ENCODE data around the gene CLCA2. TPM values are rescaled to one million over a fixed set of nuclear protein-coding genes. Genes with fewer than 3 reads are reported as not detected.
A peak's percentile ranks its signal among the peaks of the same experiment; 100 is the strongest.

Gene CLCA2
- total RNA-seq, 2 donors from 2014 or later, result not detected

DNA sequence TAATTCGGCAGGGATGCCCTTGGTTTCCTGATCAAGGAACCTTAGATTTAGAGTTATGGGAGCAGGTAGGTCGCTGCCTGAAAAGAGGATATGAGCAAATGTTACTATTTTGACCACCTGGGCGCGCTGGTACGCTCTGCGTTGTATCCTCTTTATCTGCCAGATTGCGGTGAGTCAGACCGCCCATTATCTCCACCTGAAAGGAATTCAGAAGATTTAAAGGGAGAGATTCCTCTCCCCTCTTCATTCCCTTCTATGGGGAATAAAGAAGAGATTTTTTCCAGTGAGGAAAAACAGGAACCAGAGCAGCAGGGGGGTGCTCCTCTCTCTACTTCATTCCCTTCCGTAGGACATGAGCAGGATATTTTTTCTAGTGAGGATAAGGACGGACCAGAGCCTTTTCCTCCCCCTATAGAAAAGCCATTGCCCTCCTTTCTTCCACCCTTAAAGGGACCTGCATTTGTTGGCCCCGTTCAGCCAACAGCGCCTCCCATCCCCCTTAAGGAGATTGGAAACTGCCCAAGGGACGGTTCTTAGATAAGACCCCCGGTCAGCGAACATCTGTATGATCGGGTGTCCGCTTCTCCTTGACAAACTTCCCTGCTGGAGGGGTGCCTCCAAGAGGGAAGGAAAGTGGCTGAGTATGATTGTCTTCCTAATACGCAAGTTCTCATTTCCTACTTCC, 78.9 kb downstream of the CLCA2 start:
- H3K4me3 Mint-ChIP-seq, result peak overlapping the region; percentile 82
- H3K27me3 Mint-ChIP-seq, result peaks cover 4% of the 10 kb centered on the region
- no peaks in the 10 kb centered on the region for H3K9me3 Mint-ChIP-seq
- H3K36me3 Mint-ChIP-seq (ENCODE audit: low read depth), result no peaks in the 10 kb centered on the region
- ATAC-seq (replicated peaks), result peak; percentile 48
- no peak overlapping the region for H3K27ac Mint-ChIP-seq
- peaks cover 4% of the 10 kb centered on the region for H3K4me1 Mint-ChIP-seq

DNA sequence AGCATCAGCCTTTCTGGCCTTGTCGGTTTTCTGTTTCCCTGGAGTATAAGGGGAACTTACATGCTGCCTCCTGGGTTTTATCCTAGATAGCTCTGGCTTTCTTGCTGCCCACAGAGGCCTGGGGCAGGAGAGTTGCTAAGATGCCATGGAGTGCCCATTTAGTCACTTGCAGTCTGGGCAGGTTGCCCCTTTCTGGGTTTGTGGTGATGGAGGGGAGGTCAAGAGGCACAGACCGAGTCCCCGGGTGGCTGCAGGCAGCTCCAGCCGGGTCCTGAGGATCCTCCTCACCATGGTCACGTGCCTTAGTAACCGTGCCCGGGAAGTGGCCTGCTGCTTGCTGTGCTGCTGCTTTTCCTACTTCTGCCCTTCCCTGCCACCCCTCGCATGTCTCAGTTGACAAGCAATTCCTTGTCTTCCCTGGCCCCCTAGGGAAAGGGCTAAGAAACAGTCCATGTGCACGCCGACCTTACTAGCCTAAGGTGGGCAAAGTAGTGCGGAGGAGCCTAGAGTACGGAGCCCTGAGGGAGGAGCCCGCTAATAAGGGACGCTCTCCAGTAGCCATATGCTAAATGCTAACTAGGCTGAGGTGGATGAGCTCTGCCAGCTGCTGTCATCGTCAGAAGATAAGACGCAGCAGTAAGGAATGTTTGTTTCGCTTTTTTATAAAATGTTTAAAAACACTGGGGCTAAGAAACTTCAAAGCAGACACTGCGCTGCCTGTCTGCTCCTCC, 79.6 kb downstream of the CLCA2 start:
- ATAC-seq (replicated peaks), result no peak
- peaks cover 4% of the 10 kb centered on the region for H3K4me1 Mint-ChIP-seq
- H3K9me3 Mint-ChIP-seq, result no peaks in the 10 kb centered on the region
- peak overlapping the region; percentile 82 for H3K4me3 Mint-ChIP-seq
- no peaks in the 10 kb centered on the region for H3K27me3 Mint-ChIP-seq
- no peaks in the 10 kb centered on the region for H3K36me3 Mint-ChIP-seq (ENCODE audit: low read depth)
- H3K27ac Mint-ChIP-seq, result no peak overlapping the region

- Mint-ChIP-seq H3K4me1 (peaks cover 4% of the 10 kb centered on the region), H3K27ac (no peak overlapping the region), H3K9me3 (no peaks in the 10 kb centered on the region), H3K27me3 (peaks cover 3% of the 10 kb centered on the region), H3K4me3 (peak overlapping the region; percentile 82), H3K36me3 (ENCODE audit: low read depth) (no peaks in the 10 kb centered on the region)
- no peak for ATAC-seq (replicated peaks)
These were observed 80.1 kb downstream of the CLCA2 start for GRCh38 chr1:86504137-86504479.

DNA sequence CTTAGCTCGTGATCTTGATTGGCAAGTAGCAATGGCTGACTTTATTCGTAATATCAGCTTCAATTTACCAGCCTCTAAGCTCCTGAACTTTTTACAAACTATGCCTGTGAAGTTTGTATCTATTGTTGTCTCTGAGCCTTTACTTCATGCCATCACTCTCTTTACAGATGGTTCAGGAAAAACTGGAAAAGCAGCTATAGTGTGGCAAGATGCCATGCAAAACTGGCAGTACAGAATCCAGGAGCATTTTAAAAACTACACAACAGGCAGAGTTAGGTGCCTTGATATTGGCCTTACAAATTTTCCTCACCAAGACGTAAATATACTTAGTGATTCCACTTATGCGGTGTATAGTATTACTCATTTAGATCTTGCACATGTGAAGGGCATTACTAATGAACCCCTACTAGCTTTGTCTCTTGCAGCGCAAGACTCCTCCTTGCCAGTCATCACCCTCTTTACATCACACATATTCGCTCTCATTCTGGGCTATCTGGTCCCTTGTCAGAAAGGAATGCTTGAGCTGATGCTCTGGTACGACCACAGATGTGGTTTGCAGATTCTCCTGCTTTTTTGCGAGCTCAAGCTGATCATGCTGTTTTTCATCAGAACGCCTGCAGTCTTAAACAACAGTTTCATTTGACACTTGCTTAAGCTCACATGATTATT, 81.1 kb downstream of the CLCA2 start:
- Mint-ChIP-seq H3K27me3 (peaks cover 3% of the 10 kb centered on the region), H3K27ac (no peak overlapping the region), H3K4me1 (peaks cover 4% of the 10 kb centered on the region), H3K36me3 (ENCODE audit: low read depth) (no peaks in the 10 kb centered on the region), H3K9me3 (no peaks in the 10 kb centered on the region), H3K4me3 (no peak overlapping the region)
- ATAC-seq (replicated peaks), result no peak

GRCh38 chr1:86505564-86505902, 81.6 kb downstream of the CLCA2 start:
- Mint-ChIP-seq H3K36me3 (ENCODE audit: low read depth) (no peaks in the 10 kb centered on the region), H3K4me3 (no peak overlapping the region), H3K4me1 (peaks cover 4% of the 10 kb centered on the region), H3K9me3 (no peaks in the 10 kb centered on the region), H3K27ac (no peak overlapping the region), H3K27me3 (peaks cover 3% of the 10 kb centered on the region)
- no peak for ATAC-seq (replicated peaks)

Other genes starting within 250 kb of the CLCA2 start
- gene ODF2L, start 27.8 kb upstream of the CLCA2 start, total RNA-seq, result 10 to 100 TPM; 45.8 to 65.8 TPM
- gene CLCA1, start 44.8 kb downstream of the CLCA2 start, total RNA-seq, result not detected
- gene CLCA4, start 122.9 kb downstream of the CLCA2 start, total RNA-seq, result not detected